Activated CD4-positive, alpha-beta memory T cell treated with anti-CD3 and anti-CD28 coated beads for 36 hours (primary cell): ENCODE data around the gene HOXD8. TPM values are rescaled to one million over a fixed set of nuclear protein-coding genes. Genes with fewer than 3 reads are reported as not detected.

ENCODE experiments used
- CTCF ChIA-PET: fragments of 350-600 bp; sonication (Branson Sonifier 250); formaldehyde crosslinking; loops from one replicate; lab custom pipeline; 2021; ENCODE audit warnings: antibody characterized with exemption, inconsistent platforms; lab: Charles Lee
- POLR2A ChIA-PET: fragments of 350-600 bp; sonication (Branson Sonifier 250); formaldehyde crosslinking; loops from one replicate; lab custom pipeline; 2021; ENCODE audit warnings: antibody characterized with exemption; lab: Charles Lee
- DNase-seq: peaks from one replicate; pipeline ENCODE4 v3.0.0-alpha.2; 2020
- H3K27ac Mint-ChIP-seq: one replicate; pipeline ENCODE4 v1.8.0; 2021; ENCODE audit warnings: mixed read lengths
- H3K27me3 Mint-ChIP-seq: one replicate; pipeline ENCODE4 v1.8.0; 2021; ENCODE audit warnings: mixed read lengths
- H3K36me3 Mint-ChIP-seq: one replicate; pipeline ENCODE4 v1.8.0; 2021; ENCODE audit warnings: mixed read lengths
- H3K4me1 Mint-ChIP-seq: one replicate; pipeline ENCODE4 v1.8.0; 2021; ENCODE audit warnings: low read depth, mixed read lengths
- H3K4me3 Mint-ChIP-seq: one replicate; pipeline ENCODE4 v1.8.0; 2021; ENCODE audit warnings: mild to moderate bottlenecking, mixed read lengths
- H3K9me3 Mint-ChIP-seq: one replicate; pipeline ENCODE4 v1.8.0; 2021; ENCODE audit warnings: mixed read lengths
- intact Hi-C: fragments of 100-400 bp; cut with micrococcal nuclease; formaldehyde crosslinking; loops from one replicate; pipeline ENCODE4 v1.15.1; 2023
- total RNA-seq, 2 experiments: library from RNA; stranded (reverse); gene quantifications; one replicate each; pipeline ENCODE4 v1.2.3, GENCODE V29; 2021

Gene HOXD8
- total RNA-seq, 2 experiments from 2014 or later, result not detected

DNA sequence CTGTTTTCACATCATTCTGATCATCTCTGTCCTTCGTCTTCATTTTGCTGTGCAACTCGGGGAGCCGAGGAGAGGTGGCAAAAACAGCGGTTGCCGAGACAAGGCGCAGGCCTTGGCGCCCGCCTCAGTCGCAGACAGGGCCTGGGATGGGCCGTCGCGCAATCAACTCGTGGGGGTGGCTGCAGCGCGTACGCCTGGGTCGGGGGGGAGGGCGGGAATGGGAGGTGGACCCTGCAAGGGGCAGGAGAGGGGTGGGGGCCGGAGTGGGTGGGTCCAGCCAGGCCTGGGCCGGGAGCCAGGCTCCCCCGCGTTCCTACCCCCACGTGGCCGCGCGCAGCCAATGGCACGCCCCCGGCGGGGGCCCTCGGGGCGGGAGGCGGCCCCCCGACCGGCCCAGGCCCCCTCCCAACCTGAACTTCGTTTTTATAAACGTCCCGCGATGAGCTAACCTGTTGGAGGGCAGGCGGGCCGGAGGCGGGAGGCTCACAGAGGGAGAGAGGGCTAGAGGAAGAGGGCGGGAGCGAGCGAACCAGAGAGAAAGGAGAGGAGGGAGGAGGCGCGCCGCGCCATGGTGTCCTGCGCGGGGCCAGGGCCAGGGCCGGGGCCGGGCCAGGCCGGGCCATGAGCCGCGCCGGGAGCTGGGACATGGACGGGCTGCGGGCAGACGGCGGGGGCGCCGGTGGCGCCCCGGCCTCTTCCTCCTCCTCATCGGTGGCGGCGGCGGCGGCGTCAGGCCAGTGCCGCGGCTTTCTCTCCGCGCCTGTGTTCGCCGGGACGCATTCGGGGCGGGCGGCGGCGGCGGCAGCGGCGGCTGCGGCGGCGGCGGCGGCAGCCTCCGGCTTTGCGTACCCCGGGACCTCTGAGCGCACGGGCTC is 37.0 kb upstream of the HOXD8 start, which contains the start of gene HOXD13:
Gene HOXD13 (plus strand): TSS at position 452 of the 875 bp plus-strand sequence. CDS start 170 bp downstream, at position 622.
- Mint-ChIP-seq H3K9me3 (no peaks in the 10 kb centered on the region), H3K36me3 (peaks cover 6% of the 10 kb centered on the region), H3K27me3 (peaks cover 87% of the 10 kb centered on the region), H3K4me1 (peaks cover 25% of the 10 kb centered on the region), H3K4me3 (peak within 1 kb of the TSS; percentile 29), H3K27ac (peak within 1 kb of the TSS; percentile 33)
- intact Hi-C loops, result loop anchor here (10.0 kb wide), 1 partner anchor 888 kb away; no protein-coding TSS in a partner anchor
- no peak for DNase-seq
- ChIA-PET POLR2A (no interaction called here), CTCF (no interaction called here)

DNA sequence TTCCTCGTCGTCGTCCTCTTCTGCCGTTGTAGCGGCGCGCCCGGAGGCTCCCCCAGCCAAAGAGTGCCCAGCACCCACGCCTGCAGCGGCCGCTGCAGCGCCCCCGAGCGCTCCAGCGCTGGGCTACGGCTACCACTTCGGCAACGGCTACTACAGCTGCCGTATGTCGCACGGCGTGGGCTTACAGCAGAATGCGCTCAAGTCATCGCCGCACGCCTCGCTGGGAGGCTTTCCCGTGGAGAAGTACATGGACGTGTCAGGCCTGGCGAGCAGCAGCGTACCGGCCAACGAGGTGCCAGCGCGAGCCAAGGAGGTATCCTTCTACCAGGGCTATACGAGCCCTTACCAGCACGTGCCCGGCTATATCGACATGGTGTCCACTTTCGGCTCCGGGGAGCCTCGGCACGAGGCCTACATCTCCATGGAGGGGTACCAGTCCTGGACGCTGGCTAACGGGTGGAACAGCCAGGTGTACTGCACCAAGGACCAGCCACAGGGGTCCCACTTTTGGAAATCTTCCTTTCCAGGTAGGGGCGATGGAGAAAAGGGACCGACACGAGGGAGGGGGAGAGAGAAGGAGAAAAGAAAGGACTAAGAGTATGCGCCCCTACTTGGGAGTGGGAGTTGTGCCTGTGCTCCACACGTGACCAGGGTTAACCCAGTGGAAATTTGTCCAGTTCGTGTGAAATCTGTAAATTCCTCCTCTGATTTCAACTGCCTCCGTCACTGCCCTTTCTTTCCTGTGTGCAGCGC is 36.2 kb upstream of the HOXD8 start:
- H3K27ac Mint-ChIP-seq, result no peak overlapping the region
- H3K4me3 Mint-ChIP-seq, result no peak overlapping the region
- POLR2A ChIA-PET, result no interaction called here
- peaks cover 87% of the 10 kb centered on the region for H3K27me3 Mint-ChIP-seq
- no peak for DNase-seq
- CTCF ChIA-PET, result interaction anchor here (0.8 to 5.8 kb wide), 3 partner anchors 14 to 404 kb away, joined by 3 to 130 read pairs (median 3); no protein-coding TSS in a partner anchor
- H3K36me3 Mint-ChIP-seq, result peaks cover 6% of the 10 kb centered on the region
- H3K4me1 Mint-ChIP-seq, result peaks cover 27% of the 10 kb centered on the region
- intact Hi-C loops, result loop anchor here (10.0 kb wide), 1 partner anchor 889 kb away; no protein-coding TSS in a partner anchor
- no peaks in the 10 kb centered on the region for H3K9me3 Mint-ChIP-seq

DNA sequence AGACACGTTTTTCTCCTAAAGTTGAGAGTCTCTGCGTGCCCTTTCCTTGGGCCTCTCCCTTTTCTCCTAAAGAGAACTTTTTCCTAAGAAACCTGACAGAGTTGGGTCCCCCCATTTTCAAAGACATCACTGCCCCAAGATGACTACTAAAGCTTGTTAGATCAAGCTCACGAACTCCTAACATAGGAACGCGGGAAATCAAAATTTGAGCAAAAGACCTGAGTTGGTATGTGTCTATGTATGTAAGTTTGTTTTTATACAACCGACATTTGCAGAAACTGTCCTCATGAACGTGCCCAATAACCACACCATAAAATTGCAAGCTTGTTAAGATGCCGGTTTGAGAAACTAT is 35.6 kb upstream of the HOXD8 start:
- Mint-ChIP-seq H3K9me3 (no peaks in the 10 kb centered on the region), H3K27ac (no peak overlapping the region), H3K4me1 (peaks cover 25% of the 10 kb centered on the region), H3K27me3 (peaks cover 85% of the 10 kb centered on the region), H3K4me3 (no peak overlapping the region), H3K36me3 (peaks cover 6% of the 10 kb centered on the region)
- ChIA-PET CTCF (interaction anchor here (0.8 to 5.8 kb wide), 3 partner anchors 14 to 405 kb away, joined by 3 to 130 read pairs (median 3); no protein-coding TSS in a partner anchor), POLR2A (no interaction called here)
- intact Hi-C loops, result loop anchor here (10.0 kb wide), 1 partner anchor 889 kb away; no protein-coding TSS in a partner anchor
- DNase-seq, result no peak

DNA sequence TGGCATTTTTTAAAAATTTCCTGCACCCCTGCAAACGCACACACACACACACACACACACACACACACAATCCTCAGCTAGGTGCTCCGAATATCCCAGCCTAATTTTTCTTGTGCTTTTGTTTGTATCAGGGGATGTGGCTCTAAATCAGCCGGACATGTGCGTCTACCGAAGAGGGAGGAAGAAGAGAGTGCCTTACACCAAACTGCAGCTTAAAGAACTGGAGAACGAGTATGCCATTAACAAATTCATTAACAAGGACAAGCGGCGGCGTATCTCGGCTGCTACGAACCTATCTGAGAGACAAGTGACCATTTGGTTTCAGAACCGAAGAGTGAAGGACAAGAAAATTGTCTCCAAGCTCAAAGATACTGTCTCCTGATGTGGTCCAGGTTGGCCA is 35.2 kb upstream of the HOXD8 start:
- no peak overlapping the region for H3K27ac Mint-ChIP-seq
- no peak for DNase-seq
- POLR2A ChIA-PET, result no interaction called here
- intact Hi-C loops, result loop anchor here (10.0 kb wide), 1 partner anchor 890 kb away; no protein-coding TSS in a partner anchor
- no peak overlapping the region for H3K4me3 Mint-ChIP-seq
- H3K4me1 Mint-ChIP-seq, result peaks cover 25% of the 10 kb centered on the region
- H3K27me3 Mint-ChIP-seq, result peaks cover 87% of the 10 kb centered on the region
- H3K36me3 Mint-ChIP-seq, result peaks cover 5% of the 10 kb centered on the region
- CTCF ChIA-PET, result interaction anchor here (0.8 to 5.8 kb wide), 3 partner anchors 15 to 405 kb away, joined by 3 to 130 read pairs (median 3); no protein-coding TSS in a partner anchor
- H3K9me3 Mint-ChIP-seq, result no peaks in the 10 kb centered on the region

DNA sequence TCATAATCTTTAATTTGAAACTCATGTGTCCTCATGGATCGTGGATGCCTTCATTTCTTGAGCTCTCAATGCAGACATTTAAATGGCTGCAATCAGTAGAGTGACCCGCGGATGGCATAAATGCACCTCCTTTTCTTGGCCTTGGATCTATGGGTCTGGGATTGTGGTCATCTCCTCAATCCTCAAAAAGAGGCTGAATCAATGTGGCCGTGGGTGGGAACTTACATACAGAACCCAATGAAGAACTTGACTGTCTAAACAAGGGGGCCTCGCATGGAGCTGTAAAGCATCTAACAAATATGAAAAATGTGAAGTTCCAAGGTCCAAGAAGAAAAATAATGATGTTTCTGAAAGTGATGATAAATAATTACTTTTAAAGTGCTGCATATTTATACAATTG is 34.1 kb upstream of the HOXD8 start:
- Mint-ChIP-seq H3K27me3 (peaks cover 84% of the 10 kb centered on the region), H3K9me3 (no peaks in the 10 kb centered on the region), H3K27ac (no peak overlapping the region), H3K36me3 (peaks cover 4% of the 10 kb centered on the region), H3K4me3 (no peak overlapping the region), H3K4me1 (peaks cover 25% of the 10 kb centered on the region)
- intact Hi-C loops, result loop anchor here (5.0 to 10.0 kb wide), 2 partner anchors 843 to 891 kb away; no protein-coding TSS in a partner anchor
- ChIA-PET CTCF (interaction anchor here (0.7 to 5.8 kb wide), 7 partner anchors 15 to 844 kb away, joined by 3 to 130 read pairs (median 5); no protein-coding TSS in a partner anchor), POLR2A (no interaction called here)
- DNase-seq, result no peak

DNA sequence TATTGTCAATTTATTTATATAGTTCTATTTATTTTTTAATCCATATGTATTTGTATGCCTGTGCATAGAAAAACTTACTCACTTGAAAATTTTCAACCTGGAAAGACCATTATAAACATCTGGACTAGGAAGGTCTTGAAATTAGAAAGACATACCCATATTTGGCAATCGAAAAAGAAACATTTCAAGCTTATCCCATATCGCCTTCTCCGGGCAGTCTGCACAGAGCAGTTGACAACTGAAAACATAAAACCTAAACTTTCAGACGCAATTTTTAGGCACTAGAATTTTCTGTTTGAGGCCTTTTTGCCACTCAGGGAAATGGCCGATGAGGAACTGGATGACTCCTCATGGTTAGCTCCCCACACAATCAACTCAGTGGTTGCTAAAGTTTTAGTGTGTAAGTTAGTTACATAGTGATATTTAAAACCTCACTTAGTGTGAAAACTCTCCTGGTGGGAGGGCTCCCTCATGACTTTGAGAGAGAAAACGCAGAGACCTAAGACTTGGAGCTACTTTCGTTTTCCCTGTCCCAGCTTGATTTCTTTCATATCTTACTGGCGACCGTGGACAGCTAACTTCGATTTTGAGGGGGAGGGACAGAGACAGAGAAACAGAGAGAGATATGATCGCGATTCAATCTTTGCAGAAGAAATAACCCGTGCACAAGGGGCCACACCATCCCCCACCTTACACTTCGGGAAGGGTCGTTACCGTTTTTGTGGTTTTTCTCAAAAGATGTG is 33.1 kb upstream of the HOXD8 start:
- intact Hi-C loops, result loop anchor here (2.0 to 10.0 kb wide), 3 partner anchors 16 to 892 kb away; no protein-coding TSS in a partner anchor
- H3K36me3 Mint-ChIP-seq, result peaks cover 4% of the 10 kb centered on the region
- ChIA-PET CTCF (interaction anchor here (0.6 to 5.8 kb wide), 19 partner anchors 8 to 1825 kb away, joined by 3 to 130 read pairs (median 5); partner anchors contain the start of gene LNPK), POLR2A (no interaction called here)
- no peaks in the 10 kb centered on the region for H3K9me3 Mint-ChIP-seq
- H3K4me1 Mint-ChIP-seq, result peaks cover 25% of the 10 kb centered on the region
- peak overlapping the region; percentile 57 for H3K4me3 Mint-ChIP-seq
- peaks cover 84% of the 10 kb centered on the region for H3K27me3 Mint-ChIP-seq
- DNase-seq, result no peak
- H3K27ac Mint-ChIP-seq, result no peak overlapping the region

DNA sequence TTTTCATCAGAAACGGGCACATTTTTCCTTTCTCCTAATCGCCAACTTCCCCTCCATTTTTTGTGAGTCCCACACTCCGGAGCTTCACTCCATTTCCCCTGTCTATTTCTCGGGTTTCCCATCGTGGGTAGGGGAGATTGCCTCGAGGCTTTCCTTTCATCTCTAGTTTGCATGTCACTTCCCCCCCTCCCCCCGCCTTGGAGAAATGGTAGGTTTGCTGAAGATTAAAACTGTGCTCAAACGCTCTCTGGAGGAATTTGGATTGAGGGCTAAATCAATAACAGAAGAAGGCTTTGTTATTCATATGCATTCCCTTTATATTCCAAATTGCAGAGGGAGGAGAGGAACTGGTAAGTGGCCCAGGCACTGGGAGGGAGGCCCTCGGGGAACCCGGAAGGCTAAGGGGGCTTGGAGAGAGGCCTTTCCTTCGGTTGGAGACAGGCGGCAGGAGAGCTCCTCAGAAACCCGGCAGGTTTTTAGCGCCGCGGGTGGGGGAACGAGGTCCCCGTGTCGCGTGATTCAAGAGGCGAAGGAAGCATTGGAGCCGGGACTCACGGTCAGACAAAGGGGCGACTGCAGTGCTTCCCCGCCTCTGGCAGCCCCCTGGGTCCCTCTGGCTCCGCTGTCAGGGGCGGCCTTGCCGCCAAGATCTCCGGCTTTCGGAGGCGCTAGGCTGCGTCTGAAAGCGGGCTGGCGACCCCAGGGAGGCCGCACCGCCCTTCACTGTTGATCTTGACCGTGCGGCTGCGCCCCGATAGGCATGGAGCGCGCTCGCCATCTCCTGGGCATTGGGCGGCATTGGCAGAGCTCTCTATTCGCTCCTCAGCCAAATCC is 32.3 kb upstream of the HOXD8 start:
- peak; percentile 70 for DNase-seq
- H3K4me3 Mint-ChIP-seq, result peak overlapping the region; percentile 57
- no peaks in the 10 kb centered on the region for H3K36me3 Mint-ChIP-seq
- CTCF ChIA-PET, result interaction anchor here (0.6 to 5.8 kb wide), 26 partner anchors 9 to 893 kb away, joined by 3 to 130 read pairs (median 5); partner anchors contain the start of gene LNPK
- peaks cover 18% of the 10 kb centered on the region for H3K4me1 Mint-ChIP-seq
- intact Hi-C loops, result loop anchor here (1.0 to 10.0 kb wide), 5 partner anchors 16 to 892 kb away; no protein-coding TSS in a partner anchor
- peak overlapping the region; percentile 14 for H3K27ac Mint-ChIP-seq
- H3K27me3 Mint-ChIP-seq, result peaks cover 84% of the 10 kb centered on the region
- no peaks in the 10 kb centered on the region for H3K9me3 Mint-ChIP-seq
- POLR2A ChIA-PET, result no interaction called here

DNA sequence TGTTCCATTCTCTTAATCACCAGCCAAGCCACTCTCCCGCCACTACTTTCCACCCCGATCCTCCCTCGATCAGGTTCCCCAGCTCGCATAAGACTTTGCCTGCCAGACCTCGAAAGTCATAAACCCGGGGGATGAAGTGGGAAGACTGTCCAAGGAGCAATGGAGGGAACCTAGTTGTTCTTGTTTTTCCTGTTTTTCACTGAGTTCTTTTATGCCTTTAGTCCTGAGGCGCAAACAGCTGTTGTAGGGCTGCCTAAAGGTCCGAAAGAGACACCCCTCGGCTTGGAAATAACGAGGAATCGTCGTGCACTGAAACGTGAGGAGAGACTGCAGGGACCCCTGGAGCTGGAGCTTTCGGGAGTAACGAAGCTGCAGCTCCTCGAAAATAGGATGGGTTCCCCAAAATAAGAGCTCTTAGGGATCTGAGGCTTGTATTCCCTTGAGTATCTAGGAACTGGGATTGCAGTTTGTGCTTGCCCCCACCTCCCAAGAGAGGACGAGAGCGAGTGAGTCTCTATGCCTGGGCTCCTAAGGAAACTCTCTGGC is 31.6 kb upstream of the HOXD8 start:
- H3K4me1 Mint-ChIP-seq, result peaks cover 18% of the 10 kb centered on the region

DNA sequence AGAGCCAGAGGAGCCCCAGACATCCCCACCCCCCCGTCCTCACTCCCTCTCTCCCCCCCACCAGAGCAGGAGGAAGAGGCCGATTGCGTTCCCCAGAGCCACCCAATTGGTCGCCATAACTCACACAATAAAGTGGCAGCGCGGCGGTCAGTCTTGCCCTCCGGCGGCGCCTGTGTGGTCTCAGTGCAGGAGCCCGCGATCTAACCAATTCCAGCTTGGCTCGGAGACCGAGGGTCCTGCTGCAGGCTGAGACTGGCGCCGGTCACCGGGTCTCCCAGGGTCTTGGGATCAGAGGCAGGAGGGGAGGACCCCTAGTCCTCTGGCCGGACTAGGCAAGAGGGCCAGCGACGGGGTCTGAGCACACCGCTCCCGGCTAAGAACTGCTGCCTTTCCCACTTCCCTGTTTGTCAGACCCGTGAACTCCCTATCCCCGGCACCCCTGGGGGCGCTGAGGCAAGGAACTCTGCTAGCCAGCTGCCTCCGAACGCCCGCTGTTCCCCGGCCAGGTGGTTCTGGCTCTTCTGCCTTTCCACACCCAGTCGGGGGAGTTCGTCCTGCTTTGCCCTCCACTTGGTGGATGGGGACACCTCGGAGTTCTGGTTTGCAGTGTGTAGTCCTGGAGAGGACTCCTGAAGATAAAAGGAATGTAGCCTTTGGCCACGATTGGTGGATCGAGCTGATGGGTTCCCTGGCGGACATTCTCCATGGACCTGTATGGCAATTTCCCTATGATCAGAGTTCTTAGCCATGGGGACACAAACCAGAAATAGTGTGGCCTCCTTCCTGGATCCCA is 30.9 kb upstream of the HOXD8 start:
- no peak overlapping the region for H3K27ac Mint-ChIP-seq
- no peaks in the 10 kb centered on the region for H3K9me3 Mint-ChIP-seq
- CTCF ChIA-PET, result interaction anchor here (1.1 to 5.8 kb wide), 16 partner anchors 10 to 895 kb away, joined by 3 to 130 read pairs (median 7); partner anchors contain the start of gene LNPK
- intact Hi-C loops, result loop anchor here (5.0 to 10.0 kb wide), 2 partner anchors 846 to 894 kb away; no protein-coding TSS in a partner anchor
- H3K27me3 Mint-ChIP-seq, result peaks cover 88% of the 10 kb centered on the region
- no peak overlapping the region for H3K4me3 Mint-ChIP-seq
- peaks cover 15% of the 10 kb centered on the region for H3K4me1 Mint-ChIP-seq
- H3K36me3 Mint-ChIP-seq, result no peaks in the 10 kb centered on the region
- DNase-seq, result no peak
- POLR2A ChIA-PET, result no interaction called here

More for the DNA sequence above, 31.6 kb upstream of the HOXD8 start:
- DNase-seq, result no peak
- Mint-ChIP-seq H3K9me3 (no peaks in the 10 kb centered on the region), H3K27me3 (peaks cover 90% of the 10 kb centered on the region), H3K36me3 (no peaks in the 10 kb centered on the region), H3K4me3 (peak overlapping the region; percentile 55), H3K27ac (peak overlapping the region; percentile 14)
- CTCF ChIA-PET, result interaction anchor here (0.6 to 5.8 kb wide), 24 partner anchors 10 to 894 kb away, joined by 3 to 130 read pairs (median 5); partner anchors contain the start of gene LNPK
- intact Hi-C loops, result loop anchor here (1.0 to 10.0 kb wide), 5 partner anchors 17 to 893 kb away; no protein-coding TSS in a partner anchor
- POLR2A ChIA-PET, result no interaction called here
